Breast epithelium (tissue), 3 donors: ENCODE results near the gene EYA3.

Experiments
- CTCF ChIP-seq, 3 donors: fragments of 450-650 bp; IDR thresholded peaks; one replicate each; pipeline ENCODE4 v1.5.1; 2016 to 2017; ENCODE audit warnings: antibody characterized with exemption in 3 of 3, mild to moderate bottlenecking in 3 of 3, moderate library complexity in 3 of 3
- POLR2AphosphoS5 ChIP-seq, 3 donors: sonication (generic); formaldehyde crosslinking; IDR thresholded peaks; one replicate each; pipeline ENCODE4 v1.6.1; 2017; ENCODE audit warnings: antibody characterized with exemption in 3 of 3

GRCh38 chr1:28058168-28058567 is 30.2 kb downstream of the EYA3 start:
- TF ChIP-seq CTCF (IDR thresholded peaks at IDR 0.05) (no peak), POLR2AphosphoS5 (IDR thresholded peaks at IDR 0.05) (no peak)
